Activated T-cell treated with anti-CD3 and anti-CD28 coated beads, Interleukin-2, amount 50 U/mL, for 24 hours (primary cell): Measurements from ENCODE around the gene ZFC3H1.
"Not testable (repeated sequence)": the region's sequence is repeated elsewhere in the genome, so short reads cannot be mapped to it uniquely, and the experiment has no call there.

ENCODE experiments used
- DNase-seq: peaks from one replicate; pipeline ENCODE4 v3.0.0-alpha.2; 2020
- H3K27ac Mint-ChIP-seq: 2 replicates; pipeline ENCODE4 v1.8.0; 2020; ENCODE audit warnings: mild to moderate bottlenecking, mixed read lengths
- H3K27me3 Mint-ChIP-seq: 2 replicates; pipeline ENCODE4 v1.8.0; 2020; ENCODE audit warnings: mixed read lengths
- H3K36me3 Mint-ChIP-seq: 2 replicates; pipeline ENCODE4 v1.8.0; 2020; ENCODE audit warnings: low read depth, mixed read lengths
- H3K4me1 Mint-ChIP-seq: 2 replicates; pipeline ENCODE4 v1.8.0; 2020; ENCODE audit warnings: low read depth, mixed read lengths
- H3K4me3 Mint-ChIP-seq: 2 replicates; pipeline ENCODE4 v1.8.0; 2020; ENCODE audit warnings: mild to moderate bottlenecking, moderate library complexity, mixed read lengths
- H3K9me3 Mint-ChIP-seq: 2 replicates; pipeline ENCODE4 v1.8.0; 2020; ENCODE audit warnings: mixed read lengths

ZFC3H1 gene

DNA sequence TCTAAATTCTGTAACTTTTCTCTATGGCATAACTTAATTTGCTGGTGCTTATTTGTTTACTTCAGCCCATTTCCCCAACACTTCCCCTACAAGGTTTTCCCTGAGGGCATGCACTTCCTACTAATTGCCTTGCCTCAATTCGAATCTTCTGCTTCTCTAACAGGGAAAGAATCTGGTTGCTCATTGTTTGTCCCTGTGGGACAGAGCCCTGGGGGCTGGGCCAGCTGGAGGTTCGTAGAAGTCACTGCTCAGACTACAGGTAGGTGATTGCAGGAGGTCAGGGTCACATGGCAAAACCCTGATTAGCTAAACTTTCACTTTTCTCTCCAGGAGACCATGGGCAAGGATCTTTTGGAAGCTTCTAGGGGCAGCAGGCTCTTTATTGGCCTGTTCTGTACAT is 72.0 kb downstream of the ZFC3H1 start:
- no peaks in the 10 kb centered on the region for H3K36me3 Mint-ChIP-seq
- H3K4me3 Mint-ChIP-seq: no peak overlapping the region
- peaks cover 46% of the 10 kb centered on the region for H3K27me3 Mint-ChIP-seq
- no peaks in the 10 kb centered on the region for H3K4me1 Mint-ChIP-seq
- DNase-seq: no peak
- no peaks in the 10 kb centered on the region for H3K9me3 Mint-ChIP-seq
- H3K27ac Mint-ChIP-seq: no peak overlapping the region

GRCh38 chr12:71589478-71589881 is 74.2 kb downstream of the ZFC3H1 start:
- no peak for DNase-seq
- no peaks in the 10 kb centered on the region for H3K36me3 Mint-ChIP-seq

GRCh38 chr12:71587012-71587411 is 76.6 kb downstream of the ZFC3H1 start:
- Mint-ChIP-seq H3K4me3 (no peak overlapping the region), H3K27ac (no peak overlapping the region), H3K36me3 (no peaks in the 10 kb centered on the region), H3K9me3 (no peaks in the 10 kb centered on the region), H3K27me3 (peaks cover 28% of the 10 kb centered on the region), H3K4me1 (no peaks in the 10 kb centered on the region)
- no peak for DNase-seq

More at GRCh38 chr12:71589478-71589881, 74.2 kb downstream of the ZFC3H1 start:
- peaks cover 44% of the 10 kb centered on the region for H3K27me3 Mint-ChIP-seq
- no peaks in the 10 kb centered on the region for H3K4me1 Mint-ChIP-seq
- H3K27ac Mint-ChIP-seq: no peak overlapping the region
- no peaks in the 10 kb centered on the region for H3K9me3 Mint-ChIP-seq
- H3K4me3 Mint-ChIP-seq: no peak overlapping the region

DNA sequence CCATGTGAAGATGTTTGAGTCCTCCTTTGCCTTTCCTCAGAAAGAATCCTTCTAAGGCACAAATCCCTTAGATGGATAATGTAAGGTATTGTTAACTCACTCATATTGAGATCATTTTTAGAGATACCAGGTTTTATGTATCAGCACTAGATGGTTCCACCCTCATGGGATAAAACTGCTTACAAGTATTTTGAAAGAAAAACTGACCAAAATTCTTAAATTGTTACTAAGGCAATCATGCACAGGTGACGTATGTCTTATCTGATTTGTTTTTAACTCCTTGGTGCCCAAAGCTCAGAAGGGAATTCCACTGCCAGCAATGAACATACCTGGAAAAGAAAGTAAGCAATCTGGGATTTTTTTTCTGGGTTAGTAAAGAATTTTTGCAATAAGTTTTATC is 78.4 kb downstream of the ZFC3H1 start:
- no peaks in the 10 kb centered on the region for H3K9me3 Mint-ChIP-seq
- no peak for DNase-seq
- H3K36me3 Mint-ChIP-seq: no peaks in the 10 kb centered on the region
- H3K27me3 Mint-ChIP-seq: peaks cover 15% of the 10 kb centered on the region
- H3K4me1 Mint-ChIP-seq: no peaks in the 10 kb centered on the region
- H3K4me3 Mint-ChIP-seq: no peak overlapping the region
- H3K27ac Mint-ChIP-seq: no peak overlapping the region

DNA sequence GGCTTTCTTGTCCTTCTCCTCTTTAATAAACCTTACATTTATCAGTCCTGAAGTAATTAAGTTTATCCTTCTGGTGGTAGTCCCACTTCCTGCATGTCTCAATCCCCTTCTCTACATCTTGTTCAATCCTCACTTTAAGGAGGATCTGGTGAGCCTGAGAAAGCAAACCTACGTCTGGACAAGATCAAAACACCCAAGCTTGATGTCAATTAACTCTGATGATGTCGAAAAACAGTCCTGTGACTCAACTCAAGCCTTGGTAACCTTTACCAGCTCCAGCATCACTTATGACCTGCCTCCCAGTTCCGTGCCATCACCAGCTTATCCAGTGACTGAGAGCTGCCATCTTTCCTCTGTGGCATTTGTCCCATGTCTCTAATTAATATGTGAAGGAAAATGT is 79.3 kb downstream of the ZFC3H1 start:
- H3K9me3 Mint-ChIP-seq: no peaks in the 10 kb centered on the region
- no peak overlapping the region for H3K27ac Mint-ChIP-seq
- no peaks in the 10 kb centered on the region for H3K4me1 Mint-ChIP-seq
- H3K4me3 Mint-ChIP-seq: no peak overlapping the region
- H3K36me3 Mint-ChIP-seq: no peaks in the 10 kb centered on the region
- H3K27me3 Mint-ChIP-seq: peaks cover 12% of the 10 kb centered on the region
- DNase-seq: no peak

DNA sequence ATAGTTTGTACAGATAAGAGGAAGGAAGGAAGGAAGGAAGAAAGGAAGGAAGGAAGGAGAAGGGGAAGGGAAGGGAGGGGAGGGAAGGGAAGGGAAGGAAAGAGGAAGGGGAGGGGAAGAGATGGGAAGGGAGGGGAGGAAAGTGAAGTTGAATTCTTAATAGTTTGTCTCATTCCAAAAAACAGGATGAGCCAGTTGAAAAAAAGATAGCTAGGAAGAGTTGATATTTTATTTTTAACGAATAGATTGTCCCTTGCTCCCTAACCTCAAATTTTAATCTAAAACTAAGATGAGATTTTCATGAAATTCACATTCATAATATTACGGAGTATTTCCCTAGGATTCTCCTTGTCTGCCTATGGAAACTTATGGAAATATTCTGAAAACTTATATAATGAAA is 80.7 kb downstream of the ZFC3H1 start:
- H3K27me3 Mint-ChIP-seq: peaks cover 7% of the 10 kb centered on the region
- no peaks in the 10 kb centered on the region for H3K4me1 Mint-ChIP-seq
- H3K27ac Mint-ChIP-seq: no peak overlapping the region
- DNase-seq: no peak
- H3K36me3 Mint-ChIP-seq: no peaks in the 10 kb centered on the region
- no peaks in the 10 kb centered on the region for H3K9me3 Mint-ChIP-seq
- H3K4me3 Mint-ChIP-seq: no peak overlapping the region

DNA sequence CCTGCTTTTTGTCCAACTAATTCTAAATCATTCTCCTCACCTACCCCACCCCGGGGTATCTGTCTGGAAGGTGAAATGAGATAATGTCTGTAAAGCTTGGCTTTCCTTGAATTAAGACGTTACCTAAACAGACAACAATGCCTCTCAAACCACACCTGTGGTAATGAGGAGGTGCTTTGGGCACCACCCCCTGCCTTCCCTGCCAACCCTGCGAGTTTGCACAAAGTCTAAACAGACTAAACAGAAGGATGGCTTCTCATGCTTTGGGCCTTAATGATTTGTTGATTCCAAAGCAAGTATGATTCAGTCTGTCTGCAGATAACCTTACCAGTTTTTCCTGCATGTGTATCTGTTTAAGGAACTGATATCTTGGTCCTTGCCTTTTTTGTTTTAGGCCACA is 82.4 kb downstream of the ZFC3H1 start:
- H3K27ac Mint-ChIP-seq: no peak overlapping the region
- H3K4me3 Mint-ChIP-seq: no peak overlapping the region
- H3K27me3 Mint-ChIP-seq: peaks cover 7% of the 10 kb centered on the region
- H3K36me3 Mint-ChIP-seq: no peaks in the 10 kb centered on the region
- no peaks in the 10 kb centered on the region for H3K9me3 Mint-ChIP-seq
- no peaks in the 10 kb centered on the region for H3K4me1 Mint-ChIP-seq
- DNase-seq: no peak

DNA sequence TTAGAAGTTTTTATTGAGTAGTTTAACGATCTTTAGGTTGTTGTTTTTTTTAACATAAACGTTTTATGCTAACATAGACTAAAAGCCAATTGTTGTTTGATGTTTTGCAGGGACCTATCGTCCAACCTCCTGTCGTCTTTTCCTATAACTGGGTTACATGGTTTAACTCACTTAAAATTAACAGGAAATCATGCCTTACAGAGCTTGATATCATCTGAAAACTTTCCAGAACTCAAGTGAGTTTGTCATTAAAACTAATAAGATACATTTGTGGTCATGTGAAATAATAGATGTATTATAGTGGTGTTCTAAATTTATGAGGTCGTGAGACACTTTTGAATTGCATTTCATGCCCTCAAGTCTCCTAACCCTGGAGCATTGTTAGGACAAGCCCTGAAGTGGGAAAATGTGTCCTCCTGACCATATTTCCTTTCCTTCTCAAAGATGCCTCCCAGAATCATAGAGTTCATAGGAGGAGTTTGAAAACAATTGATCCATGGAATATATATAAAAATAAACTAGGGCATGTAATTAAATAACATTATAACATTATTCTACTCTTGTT is 84.9 kb downstream of the ZFC3H1 start:
- Mint-ChIP-seq H3K36me3 (no peaks in the 10 kb centered on the region), H3K27me3 (no peaks in the 10 kb centered on the region), H3K4me1 (no peaks in the 10 kb centered on the region), H3K9me3 (no peaks in the 10 kb centered on the region), H3K4me3 (no peak overlapping the region), H3K27ac (no peak overlapping the region)
- DNase-seq: no peak

GRCh38 chr12:71576496-71576895 is 87.2 kb downstream of the ZFC3H1 start:
- no peak for DNase-seq
- no peaks in the 10 kb centered on the region for H3K9me3 Mint-ChIP-seq
- H3K4me3 Mint-ChIP-seq: no peak overlapping the region
- peaks cover 3% of the 10 kb centered on the region for H3K27me3 Mint-ChIP-seq
- H3K27ac Mint-ChIP-seq: no peak overlapping the region
- H3K36me3 Mint-ChIP-seq: no peaks in the 10 kb centered on the region
- H3K4me1 Mint-ChIP-seq: no peaks in the 10 kb centered on the region

DNA sequence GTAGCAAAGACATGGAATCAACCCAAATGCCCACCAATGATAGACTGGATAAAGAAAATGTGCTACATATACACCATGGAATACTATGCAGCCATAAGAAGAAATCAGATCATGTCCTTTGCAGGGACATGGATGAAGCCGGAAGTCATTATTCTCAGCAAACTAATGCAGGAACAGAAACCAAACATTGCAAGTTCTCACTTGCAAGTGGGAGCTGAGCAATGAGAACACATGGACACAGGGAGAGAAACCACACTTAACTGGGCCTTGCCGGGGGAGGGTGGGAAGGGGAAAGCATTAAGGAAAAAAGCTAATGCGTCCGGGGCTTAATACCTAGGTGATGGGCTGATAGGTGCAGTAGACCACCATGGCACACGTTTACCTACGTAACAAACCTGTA is 93.8 kb downstream of the ZFC3H1 start:
- not testable (repeated sequence) for H3K36me3 Mint-ChIP-seq, H3K9me3 Mint-ChIP-seq, H3K4me1 Mint-ChIP-seq, H3K27ac Mint-ChIP-seq, H3K4me3 Mint-ChIP-seq, DNase-seq
- peaks cover 12% of the 10 kb centered on the region for H3K27me3 Mint-ChIP-seq

- Mint-ChIP-seq H3K4me1 (no peaks in the 10 kb centered on the region), H3K27ac (no peak overlapping the region), H3K9me3 (no peaks in the 10 kb centered on the region), H3K36me3 (no peaks in the 10 kb centered on the region), H3K27me3 (peaks cover 12% of the 10 kb centered on the region), H3K4me3 (no peak overlapping the region)
- no peak for DNase-seq
Measured at GRCh38 chr12:71567537-71567936, 96.1 kb downstream of the ZFC3H1 start.

DNA sequence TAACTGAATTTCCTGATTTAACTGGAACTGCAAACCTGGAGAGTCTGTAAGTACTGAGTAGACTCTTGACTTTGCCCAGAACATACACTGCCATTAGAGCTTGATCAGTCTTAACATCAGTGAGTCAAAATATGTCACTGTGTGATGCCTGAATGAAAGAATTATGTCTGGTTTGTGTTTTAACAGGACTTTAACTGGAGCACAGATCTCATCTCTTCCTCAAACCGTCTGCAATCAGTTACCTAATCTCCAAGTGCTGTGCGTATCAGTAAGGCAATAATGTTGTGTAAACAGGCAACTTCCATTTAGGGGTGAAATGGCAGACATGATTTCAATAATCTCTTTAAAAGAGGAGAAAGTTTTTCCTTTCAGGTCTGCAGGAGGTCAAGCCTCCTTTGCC is 97.0 kb downstream of the ZFC3H1 start:
- H3K36me3 Mint-ChIP-seq: no peaks in the 10 kb centered on the region
- no peaks in the 10 kb centered on the region for H3K9me3 Mint-ChIP-seq
- peaks cover 8% of the 10 kb centered on the region for H3K27me3 Mint-ChIP-seq
- no peak overlapping the region for H3K4me3 Mint-ChIP-seq
- no peaks in the 10 kb centered on the region for H3K4me1 Mint-ChIP-seq
- no peak overlapping the region for H3K27ac Mint-ChIP-seq
- no peak for DNase-seq

- Mint-ChIP-seq H3K4me1 (no peaks in the 10 kb centered on the region), H3K4me3 (no peak overlapping the region), H3K27me3 (peaks cover 8% of the 10 kb centered on the region), H3K36me3 (no peaks in the 10 kb centered on the region), H3K9me3 (no peaks in the 10 kb centered on the region), H3K27ac (no peak overlapping the region)
- no peak for DNase-seq
Measured at GRCh38 chr12:71565535-71565934, 98.1 kb downstream of the ZFC3H1 start.

GRCh38 chr12:71562676-71563595 is 100.7 kb downstream of the ZFC3H1 start:
- DNase-seq: no peak
- Mint-ChIP-seq H3K4me1 (no peaks in the 10 kb centered on the region), H3K27ac (no peak overlapping the region), H3K27me3 (no peaks in the 10 kb centered on the region), H3K36me3 (no peaks in the 10 kb centered on the region), H3K4me3 (no peak overlapping the region), H3K9me3 (no peaks in the 10 kb centered on the region)
